ENCODE data around the gene DAB2IP. TPM values are rescaled to one million over a fixed set of nuclear protein-coding genes. Genes with fewer than 3 reads are reported as not detected.

Gene DAB2IP
- polyA plus RNA-seq, 1 donor (not counting 4 experiments of a cell fraction or from before 2014, with no cell fraction given): 28.6 TPM

DNA sequence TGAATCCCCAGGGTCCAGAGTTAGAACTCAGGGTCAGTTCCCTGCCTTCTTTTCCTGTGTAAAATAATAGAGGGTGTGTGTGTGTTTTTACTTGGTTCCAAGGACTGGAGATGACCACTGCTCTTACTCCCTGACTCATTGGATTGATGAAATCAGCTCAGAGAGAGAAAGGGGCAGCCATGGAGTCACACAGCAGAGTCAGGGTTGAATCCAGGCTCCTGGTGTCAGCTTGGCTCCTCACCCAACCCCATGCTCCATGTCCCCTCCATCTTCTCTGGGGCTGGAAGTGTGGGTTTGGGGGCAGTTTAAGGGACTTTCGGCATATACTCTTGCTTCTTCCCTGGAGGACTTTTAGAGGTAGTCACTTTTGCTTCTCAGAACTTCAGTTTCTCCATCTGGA lies 21.6 kb downstream of the DAB2IP start:
- Histone ChIP-seq H3K9me1 (ENCODE audit: control insufficient read depth, extremely low read depth, insufficient read depth, low read length) (no peaks in the 10 kb centered on the region), H3K79me2 (ENCODE audit: control insufficient read depth, insufficient read depth, low read length) (no peaks in the 10 kb centered on the region), H2AFZ (ENCODE audit: control insufficient read depth, low read length) (no peak overlapping the region), H4K20me1 (ENCODE audit: control insufficient read depth, extremely low read depth, insufficient read depth, low read length) (no peaks in the 10 kb centered on the region), H3K4me3 (ENCODE audit: control insufficient read depth in 2 of 3, extremely low read depth in 1 of 3, insufficient read depth in 2 of 3, low read depth in 1 of 3, low read length in 3 of 3) (no peak overlapping the region), H3K9ac (ENCODE audit: control insufficient read depth, extremely low read depth, insufficient read depth, low read length) (no peak overlapping the region), H3K36me3 (ENCODE audit: control insufficient read depth in 2 of 2, extremely low read depth in 1 of 2, insufficient read depth in 2 of 2, low read length in 2 of 2) (no peaks in the 10 kb centered on the region), H3K4me2 (ENCODE audit: control insufficient read depth, extremely low read depth, insufficient read depth, low read depth, low read length) (no peak overlapping the region), H3K27ac (ENCODE audit: control insufficient read depth, insufficient read depth, low read length) (no peak overlapping the region), H3K27me3 (ENCODE audit: control insufficient read depth, extremely low read depth, insufficient read depth, low read length) (peaks cover 13% of the 10 kb centered on the region), H3K9me3 (ENCODE audit: control insufficient read depth, low read depth, low read length) (no peaks in the 10 kb centered on the region), H3K4me1 (ENCODE audit: control insufficient read depth, extremely low read depth, insufficient read depth, low read length) (no peaks in the 10 kb centered on the region)
- DNase-seq (ENCODE audit: low read depth, low spot score) (no peak), FAIRE-seq (no peak)
- TF ChIP-seq, protein P1, sequence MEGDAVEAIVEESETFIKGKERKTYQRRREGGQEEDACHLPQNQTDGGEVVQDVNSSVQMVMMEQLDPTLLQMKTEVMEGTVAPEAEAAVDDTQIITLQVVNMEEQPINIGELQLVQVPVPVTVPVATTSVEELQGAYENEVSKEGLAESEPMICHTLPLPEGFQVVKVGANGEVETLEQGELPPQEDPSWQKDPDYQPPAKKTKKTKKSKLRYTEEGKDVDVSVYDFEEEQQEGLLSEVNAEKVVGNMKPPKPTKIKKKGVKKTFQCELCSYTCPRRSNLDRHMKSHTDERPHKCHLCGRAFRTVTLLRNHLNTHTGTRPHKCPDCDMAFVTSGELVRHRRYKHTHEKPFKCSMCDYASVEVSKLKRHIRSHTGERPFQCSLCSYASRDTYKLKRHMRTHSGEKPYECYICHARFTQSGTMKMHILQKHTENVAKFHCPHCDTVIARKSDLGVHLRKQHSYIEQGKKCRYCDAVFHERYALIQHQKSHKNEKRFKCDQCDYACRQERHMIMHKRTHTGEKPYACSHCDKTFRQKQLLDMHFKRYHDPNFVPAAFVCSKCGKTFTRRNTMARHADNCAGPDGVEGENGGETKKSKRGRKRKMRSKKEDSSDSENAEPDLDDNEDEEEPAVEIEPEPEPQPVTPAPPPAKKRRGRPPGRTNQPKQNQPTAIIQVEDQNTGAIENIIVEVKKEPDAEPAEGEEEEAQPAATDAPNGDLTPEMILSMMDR (optimal IDR thresholded peaks at IDR 0.05 in 1 of 3, IDR thresholded peaks at IDR 0.05 in 1 of 3, conservative IDR thresholded peaks at IDR 0.05 in 1 of 3; ENCODE audit: extremely low read depth in 1 of 3, insufficient read depth in 2 of 3, low read length in 3 of 3): no peak
- TF ChIP-seq EZH2 (IDR thresholded peaks at IDR 0.05; ENCODE audit: low read length): no peak
- dilution Hi-C loops (cut with MboI; ENCODE audit: extremely low pct_ligation_motif_present, low sequenced_read_pairs): no loop called here

- no peaks in the 10 kb centered on the region for H3K9me1 ChIP-seq (ENCODE audit: control insufficient read depth, extremely low read depth, insufficient read depth, low read length)
- H3K4me1 ChIP-seq (ENCODE audit: control insufficient read depth, extremely low read depth, insufficient read depth, low read length): no peaks in the 10 kb centered on the region
- H2AFZ ChIP-seq (ENCODE audit: control insufficient read depth, low read length): no peak overlapping the region
- peaks cover 13% of the 10 kb centered on the region for H3K27me3 ChIP-seq (ENCODE audit: control insufficient read depth, extremely low read depth, insufficient read depth, low read length)
- H3K36me3 ChIP-seq (ENCODE audit: control insufficient read depth in 2 of 2, extremely low read depth in 1 of 2, insufficient read depth in 2 of 2, low read length in 2 of 2): no peaks in the 10 kb centered on the region
- no peaks in the 10 kb centered on the region for H3K79me2 ChIP-seq (ENCODE audit: control insufficient read depth, insufficient read depth, low read length)
- no peak for TF ChIP-seq EZH2 (IDR thresholded peaks at IDR 0.05; ENCODE audit: low read length)
- TF ChIP-seq, protein P1 (optimal IDR thresholded peaks at IDR 0.05 in 1 of 3, IDR thresholded peaks at IDR 0.05 in 1 of 3, conservative IDR thresholded peaks at IDR 0.05 in 1 of 3; ENCODE audit: extremely low read depth in 1 of 3, insufficient read depth in 2 of 3, low read length in 3 of 3): no peak
- H3K4me2 ChIP-seq (ENCODE audit: control insufficient read depth, extremely low read depth, insufficient read depth, low read depth, low read length): no peak overlapping the region
- no peaks in the 10 kb centered on the region for H3K9me3 ChIP-seq (ENCODE audit: control insufficient read depth, low read depth, low read length)
- dilution Hi-C loops (cut with MboI; ENCODE audit: extremely low pct_ligation_motif_present, low sequenced_read_pairs): no loop called here
- DNase-seq (ENCODE audit: low read depth, low spot score): no peak
- no peak overlapping the region for H3K9ac ChIP-seq (ENCODE audit: control insufficient read depth, extremely low read depth, insufficient read depth, low read length)
- H4K20me1 ChIP-seq (ENCODE audit: control insufficient read depth, extremely low read depth, insufficient read depth, low read length): no peaks in the 10 kb centered on the region
- no peak overlapping the region for H3K27ac ChIP-seq (ENCODE audit: control insufficient read depth, insufficient read depth, low read length)
- no peak for FAIRE-seq
- no peak overlapping the region for H3K4me3 ChIP-seq (ENCODE audit: control insufficient read depth in 2 of 3, extremely low read depth in 1 of 3, insufficient read depth in 2 of 3, low read depth in 1 of 3, low read length in 3 of 3)
These were observed 22.1 kb downstream of the DAB2IP start for GRCh38 chr9:121673576-121673975.
